Ascending aorta (tissue), 2 donors: ENCODE data around the gene HSD17B1. TPM values are rescaled to one million over a fixed set of nuclear protein-coding genes. Genes with fewer than 3 reads are reported as not detected.

Experiments
- DNase-seq, 2 donors: peaks; one replicate each; pipeline ENCODE4 v3.0.0-alpha.2; 2019; ENCODE audit warnings: low spot score in 2 of 2
- H3K27ac ChIP-seq, 2 donors: fragments of 200-600 bp; sonication (generic); one replicate each; pipeline ENCODE4 v1.5.1; 2016 to 2017; ENCODE audit warnings: mild to moderate bottlenecking in 1 of 2
- H3K27me3 ChIP-seq: fragments of 200-600 bp; sonication (generic); one replicate; pipeline ENCODE4 v1.5.1; 2017
- H3K36me3 ChIP-seq, 2 donors: fragments of 200-600 bp; sonication (generic); one replicate each; pipeline ENCODE4 v1.5.1; 2016
- H3K4me1 ChIP-seq, 2 donors: fragments of 200-600 bp; sonication (generic); one replicate each; pipeline ENCODE4 v1.5.1; 2016 to 2017; ENCODE audit warnings: mild to moderate bottlenecking in 1 of 2
- H3K4me3 ChIP-seq, 2 donors: fragments of 200-600 bp; sonication (generic); one replicate each; pipeline ENCODE4 v1.5.1; 2016 to 2017; ENCODE audit warnings: mild to moderate bottlenecking in 1 of 2
- H3K9me3 ChIP-seq, 2 donors: fragments of 200-600 bp; sonication (generic); one replicate each; pipeline ENCODE4 v1.5.1; 2016
- CTCF ChIP-seq, 3 experiments: fragments of 200-600 bp in 2 of 3; fragments of 450-650 bp in 1 of 3; sonication (generic) in 2 of 3; IDR thresholded peaks; one replicate each; pipeline ENCODE4 v1.5.1; 2016 to 2019; ENCODE audit warnings: antibody characterized with exemption in 3 of 3, mild to moderate bottlenecking in 1 of 3, moderate library complexity in 1 of 3
- intact Hi-C: fragments of 100-400 bp; cut with DNase I; formaldehyde crosslinking; loops from one replicate; pipeline ENCODE4 v1.15.1; 2023
- total RNA-seq: library from RNA; depleted of rRNA; stranded (reverse); fragments of >200 nt; gene quantifications from one replicate; pipeline ENCODE4 v1.1.0, GENCODE V29; 2016

HSD17B1 gene
- total RNA-seq, 1 donor from 2014 or later: not detected

GRCh38 chr17:42559075-42559474 is 6.4 kb downstream of the HSD17B1 start:
- no peak for DNase-seq
- Histone ChIP-seq H3K27ac (no peak overlapping the region), H3K4me3 (no peak overlapping the region), H3K36me3 (no peaks in the 10 kb centered on the region), H3K4me1 (peaks cover 5 to 28% of the 10 kb centered on the region in 2 donors), H3K27me3 (no peaks in the 10 kb centered on the region), H3K9me3 (no peaks in the 10 kb centered on the region)
- intact Hi-C loops: no loop called here
- no peak for TF ChIP-seq CTCF (IDR thresholded peaks at IDR 0.05)

GRCh38 chr17:42560246-42560645 is 7.5 kb downstream of the HSD17B1 start:
- no peak for TF ChIP-seq CTCF (IDR thresholded peaks at IDR 0.05)
- intact Hi-C loops: loop anchor here (5.0 kb wide), 1 partner anchor 117 kb away; the partner anchor contains the start of gene PLEKHH3
- peaks cover 5 to 28% of the 10 kb centered on the region in 2 donors for H3K4me1 ChIP-seq
- H3K36me3 ChIP-seq: peaks cover 8 to 10% of the 10 kb centered on the region in 2 donors
- H3K4me3 ChIP-seq: no peak overlapping the region
- peak overlapping the region; percentile 4 to 33 for H3K27ac ChIP-seq
- no peaks in the 10 kb centered on the region for H3K27me3 ChIP-seq
- H3K9me3 ChIP-seq: no peaks in the 10 kb centered on the region
- DNase-seq: no peak

GRCh38 chr17:42561897-42562387 is 9.2 kb downstream of the HSD17B1 start, which contains the start of gene COASY:
Gene COASY (plus strand): TSS chr17:42562148. CDS start chr17:42562623, 475 bp downstream.
- H3K4me1 ChIP-seq: peaks cover 5 to 31% of the 10 kb centered on the region in 2 donors
- DNase-seq: peak; percentile 78 to 97
- no peak for TF ChIP-seq CTCF (IDR thresholded peaks at IDR 0.05)
- no peaks in the 10 kb centered on the region for H3K9me3 ChIP-seq
- no peaks in the 10 kb centered on the region for H3K27me3 ChIP-seq
- intact Hi-C loops: loop anchor here (1.0 to 5.0 kb wide), 2 partner anchors 26 to 115 kb away; partner anchors contain the start of genes NAGLU and PLEKHH3
- H3K27ac ChIP-seq: peak within 1 kb of the TSS; percentile 84 to 87
- H3K36me3 ChIP-seq: peaks cover 16 to 19% of the 10 kb centered on the region in 2 donors
- peak within 1 kb of the TSS; percentile 84 for H3K4me3 ChIP-seq

GRCh38 chr17:42562388-42563142 is 9.8 kb downstream of the HSD17B1 start:
- Histone ChIP-seq H3K27ac (peak overlapping the region; percentile 84 to 87), H3K27me3 (no peaks in the 10 kb centered on the region), H3K36me3 (peaks cover 16 to 19% of the 10 kb centered on the region in 2 donors), H3K9me3 (no peaks in the 10 kb centered on the region), H3K4me3 (peak overlapping the region; percentile 84), H3K4me1 (peaks cover 5 to 31% of the 10 kb centered on the region in 2 donors)
- no peak for DNase-seq
- intact Hi-C loops: loop anchor here (1.0 to 5.0 kb wide), 2 partner anchors 26 to 115 kb away; partner anchors contain the start of genes NAGLU and PLEKHH3
- no peak for TF ChIP-seq CTCF (IDR thresholded peaks at IDR 0.05)

- no peak for DNase-seq
- Histone ChIP-seq H3K4me3 (peak overlapping the region; percentile 84), H3K27me3 (no peaks in the 10 kb centered on the region), H3K27ac (peak overlapping the region; percentile 84 to 87), H3K36me3 (peaks cover 16 to 19% of the 10 kb centered on the region in 2 donors), H3K4me1 (peaks cover 5 to 35% of the 10 kb centered on the region in 2 donors), H3K9me3 (no peaks in the 10 kb centered on the region)
- intact Hi-C loops: loop anchor here (5.0 kb wide), 1 partner anchor 114 kb away; the partner anchor contains the start of gene PLEKHH3
- no peak for TF ChIP-seq CTCF (IDR thresholded peaks at IDR 0.05)
Observed at GRCh38 chr17:42563143-42563509, 10.4 kb downstream of the HSD17B1 start.
